ENCODE data around the gene MUC13.

DNA sequence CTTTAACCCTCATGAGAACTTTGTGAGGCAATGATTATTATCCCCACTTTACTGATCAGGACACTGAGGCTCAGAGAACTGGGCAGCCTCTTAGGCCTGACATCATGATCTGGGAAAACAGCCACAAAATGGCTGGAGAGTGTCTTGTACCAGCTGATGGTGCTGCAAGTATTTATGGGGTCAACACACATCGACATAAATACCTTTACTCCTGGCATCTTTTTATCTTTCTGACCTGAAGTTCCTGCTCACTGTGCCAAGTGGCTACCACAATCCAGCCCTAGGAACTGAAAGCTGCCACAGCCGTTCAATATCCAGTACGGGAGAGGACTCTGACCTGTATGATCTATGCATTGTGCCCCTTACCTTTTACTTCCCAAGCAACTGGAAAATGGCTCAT, 29.2 kb upstream of the MUC13 start:
- TF ChIP-seq, protein P1, sequence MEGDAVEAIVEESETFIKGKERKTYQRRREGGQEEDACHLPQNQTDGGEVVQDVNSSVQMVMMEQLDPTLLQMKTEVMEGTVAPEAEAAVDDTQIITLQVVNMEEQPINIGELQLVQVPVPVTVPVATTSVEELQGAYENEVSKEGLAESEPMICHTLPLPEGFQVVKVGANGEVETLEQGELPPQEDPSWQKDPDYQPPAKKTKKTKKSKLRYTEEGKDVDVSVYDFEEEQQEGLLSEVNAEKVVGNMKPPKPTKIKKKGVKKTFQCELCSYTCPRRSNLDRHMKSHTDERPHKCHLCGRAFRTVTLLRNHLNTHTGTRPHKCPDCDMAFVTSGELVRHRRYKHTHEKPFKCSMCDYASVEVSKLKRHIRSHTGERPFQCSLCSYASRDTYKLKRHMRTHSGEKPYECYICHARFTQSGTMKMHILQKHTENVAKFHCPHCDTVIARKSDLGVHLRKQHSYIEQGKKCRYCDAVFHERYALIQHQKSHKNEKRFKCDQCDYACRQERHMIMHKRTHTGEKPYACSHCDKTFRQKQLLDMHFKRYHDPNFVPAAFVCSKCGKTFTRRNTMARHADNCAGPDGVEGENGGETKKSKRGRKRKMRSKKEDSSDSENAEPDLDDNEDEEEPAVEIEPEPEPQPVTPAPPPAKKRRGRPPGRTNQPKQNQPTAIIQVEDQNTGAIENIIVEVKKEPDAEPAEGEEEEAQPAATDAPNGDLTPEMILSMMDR (IDR thresholded peaks at IDR 0.05; ENCODE audit: borderline replicate concordance, extremely low read depth, low read length, poor library complexity, severe bottlenecking) = no peak
- TF ChIP-seq EZH2 (IDR thresholded peaks at IDR 0.05; ENCODE audit: borderline replicate concordance, low read depth, low read length, severe bottlenecking) = no peak
